ENCODE measurements around the gene NKIRAS1.

DNA sequence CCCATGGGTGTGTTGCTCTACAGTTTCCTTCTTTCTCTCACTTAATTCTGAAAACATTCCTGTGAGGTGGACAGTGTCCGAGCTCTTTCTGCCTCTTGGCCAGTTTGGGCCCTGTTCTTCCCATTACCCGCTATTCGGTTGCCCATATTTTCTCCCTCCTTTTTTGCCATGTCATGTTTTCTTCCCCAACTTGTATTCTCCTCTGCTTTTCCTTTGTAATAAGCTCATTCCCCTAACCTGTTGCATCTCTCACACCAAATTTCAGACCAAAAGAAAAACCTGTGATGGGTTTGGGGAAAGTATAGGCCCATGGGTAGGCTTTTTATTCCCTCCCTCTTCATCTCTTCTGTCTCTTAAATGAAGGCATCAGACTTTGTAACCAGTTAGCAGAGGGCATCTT lies 30.5 kb downstream of the NKIRAS1 start:
- no peak for TF ChIP-seq CTCF (IDR thresholded peaks at IDR 0.05; ENCODE audit: insufficient read depth, low read length, poor library complexity, severe bottlenecking)
- no peak for TF ChIP-seq EZH2phosphoT487 (conservative IDR thresholded peaks at IDR 0.05; ENCODE audit: low read length)
